HepG2 (cell line): ENCODE measurements around the gene PRMT5. TPM values are rescaled to one million over a fixed set of nuclear protein-coding genes. Genes with fewer than 3 reads are reported as not detected.

Source experiments
- ATF2 ChIP-seq: sonication (generic); formaldehyde crosslinking; IDR thresholded peaks from 2 replicates; pipeline ENCODE4 v1.4.0; 2020; ENCODE audit warnings: missing genetic modification reagents
- E2F1 ChIP-seq: sonication (generic); formaldehyde crosslinking; IDR thresholded peaks from 2 replicates; pipeline ENCODE4 v1.5.0; 2020; ENCODE audit warnings: missing genetic modification reagents
- FOXJ3 ChIP-seq: sonication (generic); formaldehyde crosslinking; IDR thresholded peaks from 2 replicates; pipeline ENCODE4 v1.4.0; 2020; ENCODE audit warnings: missing genetic modification reagents, mild to moderate bottlenecking, borderline replicate concordance
- JUNB ChIP-seq: sonication (generic); formaldehyde crosslinking; IDR thresholded peaks from 2 replicates; pipeline ENCODE4 v1.8.0; 2022; ENCODE audit warnings: missing genetic modification reagents, mild to moderate bottlenecking, borderline replicate concordance
- MIXL1 ChIP-seq: IDR thresholded peaks from 2 replicates; pipeline ENCODE4 v1.6.1; 2016
- NFIB ChIP-seq: sonication (generic); formaldehyde crosslinking; IDR thresholded peaks from 2 replicates; pipeline ENCODE4 v1.9.0; 2021; ENCODE audit warnings: missing genetic modification reagents, mild to moderate bottlenecking, borderline replicate concordance
- POLR2AphosphoS5 ChIP-seq: IDR thresholded peaks from 2 replicates; pipeline ENCODE4 v1.6.1; 2012; ENCODE audit warnings: low read depth, low read length
- TBL1XR1 ChIP-seq: fragments of 150-350 bp; IDR thresholded peaks from 2 replicates; pipeline ENCODE4 v1.6.1; 2014; ENCODE audit warnings: borderline replicate concordance, low read length; ENCODE audit not compliant: partially characterized antibody
- THAP7 ChIP-seq: sonication (generic); formaldehyde crosslinking; IDR thresholded peaks from 2 replicates; pipeline ENCODE4 v1.8.1; 2023; ENCODE audit warnings: mild to moderate bottlenecking, missing genetic modification reagents
- ZNF274 ChIP-seq: sonication (generic); formaldehyde crosslinking; IDR thresholded peaks from 2 replicates; pipeline ENCODE4 v1.5.1; 2020; ENCODE audit warnings: mild to moderate bottlenecking, missing genetic modification reagents
- ZNF350 ChIP-seq: sonication (generic); formaldehyde crosslinking; IDR thresholded peaks from 2 replicates; pipeline ENCODE4 v1.4.0; 2020; ENCODE audit warnings: mild to moderate bottlenecking, low read depth, missing genetic modification reagents, borderline replicate concordance
- ZNF484 ChIP-seq: sonication (generic); formaldehyde crosslinking; IDR thresholded peaks from 2 replicates; pipeline ENCODE4 v1.5.1; 2020; ENCODE audit warnings: mild to moderate bottlenecking, low read depth, missing genetic modification reagents, borderline replicate concordance
- ZNF614 ChIP-seq: IDR thresholded peaks from 2 replicates; pipeline ENCODE4 v1.6.1; 2018; ENCODE audit warnings: missing biosample characterization, missing genetic modification reagents, inconsistent platforms, borderline replicate concordance
- ZNF678 ChIP-seq: sonication (generic); formaldehyde crosslinking; IDR thresholded peaks from 2 replicates; pipeline ENCODE4 v1.4.0; 2020; ENCODE audit warnings: mild to moderate bottlenecking, missing genetic modification reagents
- ZNF781 ChIP-seq: sonication (generic); formaldehyde crosslinking; IDR thresholded peaks from 2 replicates; pipeline ENCODE4 v1.5.1; 2020; ENCODE audit warnings: borderline replicate concordance, mild to moderate bottlenecking, missing genetic modification reagents; ENCODE audit errors: not compliant biosample characterization
- polyA plus RNA-seq, 8 experiments: library from polyadenylated mRNA; depleted of rRNA in 3 of 8; stranded (reverse) in 7 of 8; unstranded in 1 of 8; fragments of >200 nt; fragmentation: Illumina TruSeq in 4 of 8; extraction: Trizol in 4 of 8; gene quantifications; 2 replicates each; pipeline versions ENCODE4 v1.2.1 to v1.2.3, GENCODE V29; 2011 to 2016; ENCODE audit warnings: low read depth in 4 of 8, missing spikeins in 1 of 8, mixed read lengths in 1 of 8; ENCODE audit not compliant: insufficient read depth in 1 of 8
- total RNA-seq, 5 experiments: library from RNA; depleted of rRNA; stranded (reverse); fragments of >200 nt; fragmentation: Illumina TruSeq; extraction: Trizol; gene quantifications; 2 replicates each; pipeline ENCODE4 v1.2.3, GENCODE V29; 2016; ENCODE audit warnings: low read depth in 1 of 5
- TF ChIP-seq, protein P1 (sequence below): sonication (generic); formaldehyde crosslinking; IDR thresholded peaks from 2 replicates; pipeline ENCODE4 v1.4.0; 2020; ENCODE audit warnings: missing genetic modification reagents, mild to moderate bottlenecking, borderline replicate concordance
- TF ChIP-seq, protein P2 (sequence below): sonication (generic); formaldehyde crosslinking; IDR thresholded peaks from 2 replicates; pipeline ENCODE4 v1.5.0; 2020; ENCODE audit warnings: missing genetic modification reagents, mild to moderate bottlenecking, borderline replicate concordance

Gene PRMT5
- total and polyA plus RNA-seq, 2 of the 13 experiments (the other 11 are each of a cell fraction or from before 2014, with no cell fraction given), result 210 to 354 TPM

- TF ChIP-seq, protein P1, sequence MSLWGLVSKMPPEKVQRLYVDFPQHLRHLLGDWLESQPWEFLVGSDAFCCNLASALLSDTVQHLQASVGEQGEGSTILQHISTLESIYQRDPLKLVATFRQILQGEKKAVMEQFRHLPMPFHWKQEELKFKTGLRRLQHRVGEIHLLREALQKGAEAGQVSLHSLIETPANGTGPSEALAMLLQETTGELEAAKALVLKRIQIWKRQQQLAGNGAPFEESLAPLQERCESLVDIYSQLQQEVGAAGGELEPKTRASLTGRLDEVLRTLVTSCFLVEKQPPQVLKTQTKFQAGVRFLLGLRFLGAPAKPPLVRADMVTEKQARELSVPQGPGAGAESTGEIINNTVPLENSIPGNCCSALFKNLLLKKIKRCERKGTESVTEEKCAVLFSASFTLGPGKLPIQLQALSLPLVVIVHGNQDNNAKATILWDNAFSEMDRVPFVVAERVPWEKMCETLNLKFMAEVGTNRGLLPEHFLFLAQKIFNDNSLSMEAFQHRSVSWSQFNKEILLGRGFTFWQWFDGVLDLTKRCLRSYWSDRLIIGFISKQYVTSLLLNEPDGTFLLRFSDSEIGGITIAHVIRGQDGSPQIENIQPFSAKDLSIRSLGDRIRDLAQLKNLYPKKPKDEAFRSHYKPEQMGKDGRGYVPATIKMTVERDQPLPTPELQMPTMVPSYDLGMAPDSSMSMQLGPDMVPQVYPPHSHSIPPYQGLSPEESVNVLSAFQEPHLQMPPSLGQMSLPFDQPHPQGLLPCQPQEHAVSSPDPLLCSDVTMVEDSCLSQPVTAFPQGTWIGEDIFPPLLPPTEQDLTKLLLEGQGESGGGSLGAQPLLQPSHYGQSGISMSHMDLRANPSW (CRISPR knock-in tag), result peak; percentile 27; the same call in 1 of the 2 replicates
- peak; percentile 23 for TF ChIP-seq ZNF781 (CRISPR knock-in tag)
- TF ChIP-seq, protein P2, sequence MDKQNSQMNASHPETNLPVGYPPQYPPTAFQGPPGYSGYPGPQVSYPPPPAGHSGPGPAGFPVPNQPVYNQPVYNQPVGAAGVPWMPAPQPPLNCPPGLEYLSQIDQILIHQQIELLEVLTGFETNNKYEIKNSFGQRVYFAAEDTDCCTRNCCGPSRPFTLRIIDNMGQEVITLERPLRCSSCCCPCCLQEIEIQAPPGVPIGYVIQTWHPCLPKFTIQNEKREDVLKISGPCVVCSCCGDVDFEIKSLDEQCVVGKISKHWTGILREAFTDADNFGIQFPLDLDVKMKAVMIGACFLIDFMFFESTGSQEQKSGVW (CRISPR knock-in tag), result no peak
- TF ChIP-seq ZNF350 (CRISPR knock-in tag), result peak; percentile 73; the same call in 1 of the 2 replicates
- TF ChIP-seq FOXJ3, result no peak
- TF ChIP-seq ATF2, result peak; percentile 99
- peak; percentile 72 for TF ChIP-seq POLR2AphosphoS5
- TF ChIP-seq THAP7 (CRISPR knock-in tag), result no peak
- no peak for TF ChIP-seq NFIB
- TF ChIP-seq E2F1 (CRISPR knock-in tag), result no peak
- TF ChIP-seq JUNB, result no peak
- TF ChIP-seq MIXL1, result peak; percentile 96
- TF ChIP-seq ZNF678 (CRISPR knock-in tag), result 0 out of 2 replicates have a peak, but pooled peaks have one; percentile 23
- no peak for TF ChIP-seq ZNF484 (CRISPR knock-in tag)
- peak; percentile 90 for TF ChIP-seq TBL1XR1
- peak; percentile 28; the same call in 1 of the 2 replicates for TF ChIP-seq ZNF274
- peak; percentile 88 for TF ChIP-seq ZNF614
Observed at GRCh38 chr14:22976620-22977433, 47.7 kb upstream of the PRMT5 start (continued).
